WTC11 (cell line): ENCODE measurements around the gene FZD7. TPM values are rescaled to one million over a fixed set of nuclear protein-coding genes. Genes with fewer than 3 reads are reported as not detected.

Experiments
- ATAC-seq: fragments of 200-7000 bp; cut with Tn5 transposase; 2 replicates; pipeline ENCODE4 v1.10.0; 2021; ENCODE audit warnings: mild to moderate bottlenecking, moderate library complexity
- CTCF ChIA-PET: fragments of 300-600 bp; sonication (Branson Sonifier 250); formaldehyde crosslinking; loops from one replicate; lab custom pipeline; 2021; ENCODE audit warnings: antibody characterized with exemption; lab: Charles Lee
- POLR2A ChIA-PET: fragments of 350-600 bp; sonication (Branson Sonifier 250); formaldehyde crosslinking; loops from one replicate; lab custom pipeline; 2021; ENCODE audit warnings: antibody characterized with exemption; lab: Charles Lee
- DNase-seq: peaks from one replicate; pipeline ENCODE4 v3.0.0; 2021; ENCODE audit warnings: low spot score
- H3K27ac Mint-ChIP-seq: 2 replicates; pipeline ENCODE4 v1.8.0; 2021; ENCODE audit warnings: mixed read lengths
- H3K27me3 Mint-ChIP-seq: 2 replicates; pipeline ENCODE4 v1.8.0; 2021; ENCODE audit warnings: low read depth, mild to moderate bottlenecking, moderate library complexity, mixed read lengths
- H3K36me3 Mint-ChIP-seq: 2 replicates; pipeline ENCODE4 v1.8.0; 2021; ENCODE audit warnings: mixed read lengths
- H3K4me1 Mint-ChIP-seq: 2 replicates; pipeline ENCODE4 v1.8.0; 2022; ENCODE audit warnings: mixed read lengths
- H3K4me3 Mint-ChIP-seq: 2 replicates; pipeline ENCODE4 v1.8.0; 2021; ENCODE audit warnings: mild to moderate bottlenecking, moderate library complexity, mixed read lengths
- H3K9me3 Mint-ChIP-seq: 2 replicates; pipeline ENCODE4 v1.8.0; 2021; ENCODE audit warnings: mixed read lengths
- GABPB1 ChIP-seq: sonication (generic); formaldehyde crosslinking; IDR thresholded peaks from 2 replicates; pipeline ENCODE4 v1.8.1; 2023; ENCODE audit warnings: mild to moderate bottlenecking, missing genetic modification reagents
- GTF2I ChIP-seq: fragments of 250-450 bp; sonication (Bioruptor Pico); conservative IDR thresholded peaks from 2 replicates; pipeline ENCODE4 v1.4.0; 2021; ENCODE audit warnings: mild to moderate bottlenecking
- JAZF1 ChIP-seq: fragments of 250-450 bp; sonication (Bioruptor Pico); IDR thresholded peaks from 2 replicates; pipeline ENCODE4 v1.9.0; 2021; ENCODE audit warnings: moderate library complexity, mild to moderate bottlenecking, inconsistent platforms
- JUN ChIP-seq: sonication (generic); formaldehyde crosslinking; IDR thresholded peaks from 2 replicates; pipeline ENCODE4 v1.8.0; 2023; ENCODE audit warnings: mild to moderate bottlenecking, missing genetic modification reagents
- MXD4 ChIP-seq: fragments of 250-450 bp; sonication (Bioruptor Pico); IDR thresholded peaks from 2 replicates; pipeline ENCODE4 v1.8.0; 2021; ENCODE audit warnings: mild to moderate bottlenecking, moderate library complexity, borderline replicate concordance
- PRRX2 ChIP-seq: fragments of 250-450 bp; sonication (Bioruptor Pico); IDR thresholded peaks from 2 replicates; pipeline ENCODE4 v1.8.0; 2021; ENCODE audit warnings: mild to moderate bottlenecking
- SMAD3 ChIP-seq: sonication (generic); formaldehyde crosslinking; IDR thresholded peaks from 2 replicates; pipeline ENCODE4 v1.8.0; 2022; ENCODE audit warnings: missing genetic modification reagents, mild to moderate bottlenecking, borderline replicate concordance
- SP1 ChIP-seq: sonication (generic); formaldehyde crosslinking; conservative IDR thresholded peaks from 2 replicates; pipeline ENCODE4 v1.8.1; 2022; ENCODE audit warnings: missing genetic modification reagents
- ZNF671 ChIP-seq: fragments of 250-450 bp; sonication (Bioruptor Pico); IDR thresholded peaks from 2 replicates; pipeline ENCODE4 v1.8.0; 2021; ENCODE audit warnings: mild to moderate bottlenecking
- total RNA-seq: library from RNA; stranded (reverse); gene quantifications from 3 replicates; pipeline ENCODE4 v1.2.3, GENCODE V29; 2021
- TF ChIP-seq, protein P1 (sequence below): sonication (generic); formaldehyde crosslinking; IDR thresholded peaks from 2 replicates; pipeline ENCODE4 v1.8.0; 2022; ENCODE audit warnings: mild to moderate bottlenecking, missing genetic modification reagents
- TF ChIP-seq, protein P2 (sequence below): fragments of 250-450 bp; sonication (Bioruptor Pico); IDR thresholded peaks from 2 replicates; pipeline ENCODE4 v2.1.2; 2022; ENCODE audit warnings: mild to moderate bottlenecking, moderate library complexity
- TF ChIP-seq, protein P3 (sequence below): sonication (generic); formaldehyde crosslinking; IDR thresholded peaks from 2 replicates; pipeline ENCODE4 v1.8.1; 2023; ENCODE audit warnings: mild to moderate bottlenecking, missing genetic modification reagents
- TF ChIP-seq, protein P4 (sequence below): sonication (generic); formaldehyde crosslinking; IDR thresholded peaks from 2 replicates; pipeline ENCODE4 v1.8.0; 2023; ENCODE audit warnings: missing genetic modification reagents, mild to moderate bottlenecking, borderline replicate concordance
- TF ChIP-seq, protein P5 (sequence below): sonication (generic); formaldehyde crosslinking; IDR thresholded peaks from 2 replicates; pipeline ENCODE4 v1.8.1; 2022; ENCODE audit warnings: missing genetic modification reagents, borderline replicate concordance
- TF ChIP-seq, protein P6 (sequence below): fragments of 200-600 bp; IDR thresholded peaks from 2 replicates; pipeline ENCODE4 v1.8.0; 2022; ENCODE audit warnings: antibody characterized with exemption

FZD7 gene
- total RNA-seq, 1 experiment from 2014 or later: 153 TPM

DNA sequence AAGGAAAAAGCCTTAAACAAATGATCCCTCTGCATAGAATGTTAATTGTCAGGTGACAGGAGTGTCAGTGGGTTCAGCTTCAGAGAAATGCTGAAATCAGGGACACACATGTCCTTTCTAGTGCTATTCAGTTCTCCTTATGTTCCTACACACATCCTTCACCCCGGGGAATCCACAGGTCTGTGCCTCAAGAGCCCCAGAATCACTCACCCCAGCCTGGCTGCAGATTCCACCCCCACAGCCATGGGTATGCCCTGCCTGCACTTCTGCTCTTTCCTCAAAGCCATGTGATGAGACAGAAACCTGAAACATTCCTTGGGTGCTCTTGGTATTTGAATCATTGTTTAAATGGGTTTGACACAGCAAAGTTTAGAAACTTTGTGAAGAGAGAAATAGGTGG, 27.4 kb upstream of the FZD7 start:
- H3K4me3 Mint-ChIP-seq: no peak overlapping the region

DNA sequence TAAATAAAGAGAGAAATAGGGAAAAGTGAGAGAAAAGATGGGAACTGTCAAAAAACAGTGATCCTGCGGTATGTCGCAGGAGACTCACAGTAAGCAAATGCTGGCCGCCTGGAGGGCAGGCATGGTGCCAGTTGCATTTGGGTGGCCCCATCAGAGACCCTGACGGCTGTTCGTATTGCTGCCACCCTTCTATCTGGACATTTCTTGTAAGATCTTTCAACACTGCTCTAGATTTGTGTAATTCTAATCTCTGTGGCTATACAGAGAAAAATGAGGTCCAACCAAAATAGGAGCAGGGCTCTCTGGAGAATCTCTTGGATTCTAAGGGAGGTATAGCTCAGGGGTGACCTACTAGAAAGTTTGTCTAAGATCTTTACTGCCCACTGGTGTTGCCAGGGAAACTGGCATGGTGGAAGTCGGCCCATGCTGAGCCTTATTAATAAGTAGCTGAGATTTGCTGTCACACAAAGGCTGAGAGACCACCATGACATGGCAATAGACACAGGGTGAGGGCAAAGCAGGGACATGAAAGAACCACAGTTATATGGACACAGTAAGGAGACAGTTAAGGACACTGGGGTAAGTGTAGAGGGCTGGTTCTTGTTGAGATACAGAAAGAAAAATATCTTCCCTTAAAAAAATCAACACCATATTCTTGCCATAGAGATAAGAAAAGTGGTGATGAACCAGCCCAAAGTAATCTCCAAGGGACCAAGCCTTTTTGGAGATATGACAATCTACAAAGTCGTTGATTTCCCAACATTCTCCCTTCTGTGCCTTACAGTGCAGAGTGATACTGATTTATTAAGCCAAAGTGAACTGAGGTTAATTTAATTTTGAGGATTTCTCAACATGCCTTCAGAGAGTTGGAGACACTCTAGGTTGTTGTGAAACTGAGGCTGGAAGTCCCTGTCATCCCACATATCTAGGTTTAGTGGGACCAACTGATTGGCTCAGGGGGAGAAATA, 26.4 kb upstream of the FZD7 start:
- CTCF ChIA-PET: interaction anchor here (0.7 kb wide), 1 partner anchor 16 kb away, joined by 3 read pairs; no protein-coding TSS in a partner anchor
- Mint-ChIP-seq H3K36me3 (no peaks in the 10 kb centered on the region), H3K27ac (no peak overlapping the region), H3K27me3 (peaks cover 9% of the 10 kb centered on the region; the same call in 1 of the 2 replicates), H3K4me1 (peaks cover 16% of the 10 kb centered on the region), H3K4me3 (no peak overlapping the region), H3K9me3 (no peaks in the 10 kb centered on the region)
- no peak for DNase-seq
- POLR2A ChIA-PET: no interaction called here
- ATAC-seq: no peak
- TF ChIP-seq SMAD3 (CRISPR knock-in tag): no peak
- no peak for TF ChIP-seq ZNF671
- TF ChIP-seq, protein P1, sequence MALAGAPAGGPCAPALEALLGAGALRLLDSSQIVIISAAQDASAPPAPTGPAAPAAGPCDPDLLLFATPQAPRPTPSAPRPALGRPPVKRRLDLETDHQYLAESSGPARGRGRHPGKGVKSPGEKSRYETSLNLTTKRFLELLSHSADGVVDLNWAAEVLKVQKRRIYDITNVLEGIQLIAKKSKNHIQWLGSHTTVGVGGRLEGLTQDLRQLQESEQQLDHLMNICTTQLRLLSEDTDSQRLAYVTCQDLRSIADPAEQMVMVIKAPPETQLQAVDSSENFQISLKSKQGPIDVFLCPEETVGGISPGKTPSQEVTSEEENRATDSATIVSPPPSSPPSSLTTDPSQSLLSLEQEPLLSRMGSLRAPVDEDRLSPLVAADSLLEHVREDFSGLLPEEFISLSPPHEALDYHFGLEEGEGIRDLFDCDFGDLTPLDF (CRISPR knock-in tag): no peak
- TF ChIP-seq JUN: no peak
- TF ChIP-seq SP1 (CRISPR knock-in tag): no peak
- TF ChIP-seq, protein P2, sequence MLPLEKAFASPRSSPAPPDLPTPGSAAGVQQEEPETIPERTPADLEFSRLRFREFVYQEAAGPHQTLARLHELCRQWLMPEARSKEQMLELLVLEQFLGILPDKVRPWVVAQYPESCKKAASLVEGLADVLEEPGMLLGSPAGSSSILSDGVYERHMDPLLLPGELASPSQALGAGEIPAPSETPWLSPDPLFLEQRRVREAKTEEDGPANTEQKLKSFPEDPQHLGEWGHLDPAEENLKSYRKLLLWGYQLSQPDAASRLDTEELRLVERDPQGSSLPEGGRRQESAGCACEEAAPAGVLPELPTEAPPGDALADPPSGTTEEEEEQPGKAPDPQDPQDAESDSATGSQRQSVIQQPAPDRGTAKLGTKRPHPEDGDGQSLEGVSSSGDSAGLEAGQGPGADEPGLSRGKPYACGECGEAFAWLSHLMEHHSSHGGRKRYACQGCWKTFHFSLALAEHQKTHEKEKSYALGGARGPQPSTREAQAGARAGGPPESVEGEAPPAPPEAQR (CRISPR knock-in tag): no peak
- TF ChIP-seq GABPB1 (CRISPR knock-in tag): no peak
- TF ChIP-seq GTF2I: no peak

More for the DNA sequence above, 27.4 kb upstream of the FZD7 start:
- Mint-ChIP-seq H3K27me3 (peaks cover 6% of the 10 kb centered on the region; the same call in 1 of the 2 replicates), H3K27ac (no peak overlapping the region), H3K36me3 (no peaks in the 10 kb centered on the region), H3K4me1 (peaks cover 16% of the 10 kb centered on the region), H3K9me3 (no peaks in the 10 kb centered on the region)
- TF ChIP-seq, protein P3, sequence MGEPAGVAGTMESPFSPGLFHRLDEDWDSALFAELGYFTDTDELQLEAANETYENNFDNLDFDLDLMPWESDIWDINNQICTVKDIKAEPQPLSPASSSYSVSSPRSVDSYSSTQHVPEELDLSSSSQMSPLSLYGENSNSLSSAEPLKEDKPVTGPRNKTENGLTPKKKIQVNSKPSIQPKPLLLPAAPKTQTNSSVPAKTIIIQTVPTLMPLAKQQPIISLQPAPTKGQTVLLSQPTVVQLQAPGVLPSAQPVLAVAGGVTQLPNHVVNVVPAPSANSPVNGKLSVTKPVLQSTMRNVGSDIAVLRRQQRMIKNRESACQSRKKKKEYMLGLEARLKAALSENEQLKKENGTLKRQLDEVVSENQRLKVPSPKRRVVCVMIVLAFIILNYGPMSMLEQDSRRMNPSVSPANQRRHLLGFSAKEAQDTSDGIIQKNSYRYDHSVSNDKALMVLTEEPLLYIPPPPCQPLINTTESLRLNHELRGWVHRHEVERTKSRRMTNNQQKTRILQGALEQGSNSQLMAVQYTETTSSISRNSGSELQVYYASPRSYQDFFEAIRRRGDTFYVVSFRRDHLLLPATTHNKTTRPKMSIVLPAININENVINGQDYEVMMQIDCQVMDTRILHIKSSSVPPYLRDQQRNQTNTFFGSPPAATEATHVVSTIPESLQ: no peak
- TF ChIP-seq, protein P4, sequence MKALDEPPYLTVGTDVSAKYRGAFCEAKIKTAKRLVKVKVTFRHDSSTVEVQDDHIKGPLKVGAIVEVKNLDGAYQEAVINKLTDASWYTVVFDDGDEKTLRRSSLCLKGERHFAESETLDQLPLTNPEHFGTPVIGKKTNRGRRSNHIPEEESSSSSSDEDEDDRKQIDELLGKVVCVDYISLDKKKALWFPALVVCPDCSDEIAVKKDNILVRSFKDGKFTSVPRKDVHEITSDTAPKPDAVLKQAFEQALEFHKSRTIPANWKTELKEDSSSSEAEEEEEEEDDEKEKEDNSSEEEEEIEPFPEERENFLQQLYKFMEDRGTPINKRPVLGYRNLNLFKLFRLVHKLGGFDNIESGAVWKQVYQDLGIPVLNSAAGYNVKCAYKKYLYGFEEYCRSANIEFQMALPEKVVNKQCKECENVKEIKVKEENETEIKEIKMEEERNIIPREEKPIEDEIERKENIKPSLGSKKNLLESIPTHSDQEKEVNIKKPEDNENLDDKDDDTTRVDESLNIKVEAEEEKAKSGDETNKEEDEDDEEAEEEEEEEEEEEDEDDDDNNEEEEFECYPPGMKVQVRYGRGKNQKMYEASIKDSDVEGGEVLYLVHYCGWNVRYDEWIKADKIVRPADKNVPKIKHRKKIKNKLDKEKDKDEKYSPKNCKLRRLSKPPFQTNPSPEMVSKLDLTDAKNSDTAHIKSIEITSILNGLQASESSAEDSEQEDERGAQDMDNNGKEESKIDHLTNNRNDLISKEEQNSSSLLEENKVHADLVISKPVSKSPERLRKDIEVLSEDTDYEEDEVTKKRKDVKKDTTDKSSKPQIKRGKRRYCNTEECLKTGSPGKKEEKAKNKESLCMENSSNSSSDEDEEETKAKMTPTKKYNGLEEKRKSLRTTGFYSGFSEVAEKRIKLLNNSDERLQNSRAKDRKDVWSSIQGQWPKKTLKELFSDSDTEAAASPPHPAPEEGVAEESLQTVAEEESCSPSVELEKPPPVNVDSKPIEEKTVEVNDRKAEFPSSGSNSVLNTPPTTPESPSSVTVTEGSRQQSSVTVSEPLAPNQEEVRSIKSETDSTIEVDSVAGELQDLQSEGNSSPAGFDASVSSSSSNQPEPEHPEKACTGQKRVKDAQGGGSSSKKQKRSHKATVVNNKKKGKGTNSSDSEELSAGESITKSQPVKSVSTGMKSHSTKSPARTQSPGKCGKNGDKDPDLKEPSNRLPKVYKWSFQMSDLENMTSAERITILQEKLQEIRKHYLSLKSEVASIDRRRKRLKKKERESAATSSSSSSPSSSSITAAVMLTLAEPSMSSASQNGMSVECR (CRISPR knock-in tag): no peak
- TF ChIP-seq, protein P5, sequence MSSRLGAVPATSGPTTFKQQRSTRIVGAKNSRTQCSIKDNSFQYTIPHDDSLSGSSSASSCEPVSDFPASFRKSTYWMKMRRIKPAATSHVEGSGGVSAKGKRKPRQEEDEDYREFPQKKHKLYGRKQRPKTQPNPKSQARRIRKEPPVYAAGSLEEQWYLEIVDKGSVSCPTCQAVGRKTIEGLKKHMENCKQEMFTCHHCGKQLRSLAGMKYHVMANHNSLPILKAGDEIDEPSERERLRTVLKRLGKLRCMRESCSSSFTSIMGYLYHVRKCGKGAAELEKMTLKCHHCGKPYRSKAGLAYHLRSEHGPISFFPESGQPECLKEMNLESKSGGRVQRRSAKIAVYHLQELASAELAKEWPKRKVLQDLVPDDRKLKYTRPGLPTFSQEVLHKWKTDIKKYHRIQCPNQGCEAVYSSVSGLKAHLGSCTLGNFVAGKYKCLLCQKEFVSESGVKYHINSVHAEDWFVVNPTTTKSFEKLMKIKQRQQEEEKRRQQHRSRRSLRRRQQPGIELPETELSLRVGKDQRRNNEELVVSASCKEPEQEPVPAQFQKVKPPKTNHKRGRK: no peak
- TF ChIP-seq JAZF1: no peak
- TF ChIP-seq MXD4 (CRISPR knock-in tag): no peak
- no peak for TF ChIP-seq PRRX2 (CRISPR knock-in tag)
- TF ChIP-seq, protein P6, sequence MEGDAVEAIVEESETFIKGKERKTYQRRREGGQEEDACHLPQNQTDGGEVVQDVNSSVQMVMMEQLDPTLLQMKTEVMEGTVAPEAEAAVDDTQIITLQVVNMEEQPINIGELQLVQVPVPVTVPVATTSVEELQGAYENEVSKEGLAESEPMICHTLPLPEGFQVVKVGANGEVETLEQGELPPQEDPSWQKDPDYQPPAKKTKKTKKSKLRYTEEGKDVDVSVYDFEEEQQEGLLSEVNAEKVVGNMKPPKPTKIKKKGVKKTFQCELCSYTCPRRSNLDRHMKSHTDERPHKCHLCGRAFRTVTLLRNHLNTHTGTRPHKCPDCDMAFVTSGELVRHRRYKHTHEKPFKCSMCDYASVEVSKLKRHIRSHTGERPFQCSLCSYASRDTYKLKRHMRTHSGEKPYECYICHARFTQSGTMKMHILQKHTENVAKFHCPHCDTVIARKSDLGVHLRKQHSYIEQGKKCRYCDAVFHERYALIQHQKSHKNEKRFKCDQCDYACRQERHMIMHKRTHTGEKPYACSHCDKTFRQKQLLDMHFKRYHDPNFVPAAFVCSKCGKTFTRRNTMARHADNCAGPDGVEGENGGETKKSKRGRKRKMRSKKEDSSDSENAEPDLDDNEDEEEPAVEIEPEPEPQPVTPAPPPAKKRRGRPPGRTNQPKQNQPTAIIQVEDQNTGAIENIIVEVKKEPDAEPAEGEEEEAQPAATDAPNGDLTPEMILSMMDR: no peak
- ATAC-seq (no peak), DNase-seq (no peak)
- CTCF ChIA-PET: interaction anchor here (1.4 kb wide), 1 partner anchor 10 kb away, joined by 5 read pairs; no protein-coding TSS in a partner anchor
- POLR2A ChIA-PET: interaction anchor here (1.1 to 1.2 kb wide), 3 partner anchors 9 to 18 kb away, joined by 3 to 4 read pairs (median 4); no protein-coding TSS in a partner anchor
